NAMALWA (cell line): ENCODE data around the gene SMAD1.

Experiments
- DNase-seq: peaks from one replicate; pipeline ENCODE4 v3.0.0-alpha.2; 2015; ENCODE audit warnings: low spot score

Gene SMAD1

DNA sequence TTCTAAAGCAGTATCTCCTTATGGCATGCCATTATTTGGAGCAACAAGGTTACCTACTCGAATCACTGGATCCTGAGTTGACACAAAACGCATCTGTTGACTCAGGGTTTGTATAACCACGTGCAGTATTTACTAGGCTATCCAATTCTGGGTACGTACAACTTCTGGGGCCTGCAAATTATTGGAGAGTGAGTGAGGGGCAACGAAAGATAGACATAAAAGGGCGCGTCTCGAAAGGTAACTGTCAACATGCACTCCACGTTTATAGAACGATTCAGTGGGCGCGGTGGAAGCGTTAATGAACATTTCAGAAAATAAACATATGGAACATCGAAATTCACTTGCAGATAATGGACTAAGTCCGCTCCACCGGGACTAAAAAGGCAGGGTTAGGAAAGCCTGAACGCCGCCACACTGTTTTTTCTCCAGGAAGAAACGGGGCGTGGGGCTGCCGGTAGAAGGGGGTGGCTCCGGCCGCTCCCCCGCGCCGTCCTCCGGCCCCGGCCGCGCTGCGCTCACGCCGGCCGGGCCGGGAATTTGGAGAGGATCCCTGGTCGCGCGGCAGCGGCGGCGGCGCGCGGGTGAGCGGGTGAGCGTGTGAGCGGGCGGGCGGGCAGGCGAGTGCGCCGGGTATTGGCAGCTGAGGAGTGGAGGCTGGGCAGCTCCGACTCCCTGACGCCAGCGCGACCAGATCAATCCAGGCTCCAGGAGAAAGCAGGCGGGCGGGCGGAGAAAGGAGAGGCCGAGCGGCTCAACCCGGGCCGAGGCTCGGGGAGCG, at the start of gene SMAD1:
Gene SMAD1, plus strand, starts transcription at position 690 of the 778 bp plus-strand sequence. CDS start 32,761 bp downstream, outside the sequence.
- peak; percentile 68 for DNase-seq

DNA sequence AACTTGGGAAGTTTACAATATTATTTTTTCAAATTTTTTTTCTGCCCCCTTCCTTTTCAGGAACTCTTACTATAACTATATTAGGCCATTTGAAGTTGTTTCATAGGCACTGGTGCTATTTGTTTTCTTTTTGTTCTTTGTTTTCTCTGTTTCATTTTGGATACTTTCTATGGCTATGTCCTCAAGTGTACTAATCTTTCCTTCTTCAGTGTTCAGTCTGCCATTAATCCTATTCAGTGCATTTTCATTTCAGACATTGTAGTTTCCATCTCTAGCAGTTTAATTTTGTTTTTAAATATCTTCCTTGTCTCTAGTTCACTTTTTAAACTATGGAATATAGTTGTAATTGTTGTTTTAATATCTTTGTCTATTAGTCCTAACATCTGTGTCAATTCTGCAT, 48.0 kb upstream of the SMAD1 start:
- DNase-seq: no peak

DNA sequence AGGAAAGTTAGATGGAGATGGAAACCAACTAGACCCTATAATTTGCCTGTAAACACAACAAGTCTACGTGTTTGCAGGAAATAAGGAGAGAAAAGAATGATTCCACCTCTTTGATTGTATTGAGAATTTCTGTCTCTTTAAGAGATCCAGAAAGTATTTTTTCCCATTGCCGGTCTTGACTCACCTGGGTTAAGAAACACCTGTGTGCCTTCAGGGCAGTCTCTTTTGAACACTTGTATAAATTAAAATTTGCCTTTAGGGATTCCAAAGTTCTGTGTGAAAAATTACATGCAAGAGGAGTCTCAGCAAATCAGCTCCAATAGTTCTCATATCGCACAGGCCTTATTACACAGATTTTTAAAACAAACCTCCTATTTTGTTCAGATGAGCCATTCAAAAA, 46.0 kb upstream of the SMAD1 start:
- no peak for DNase-seq

DNA sequence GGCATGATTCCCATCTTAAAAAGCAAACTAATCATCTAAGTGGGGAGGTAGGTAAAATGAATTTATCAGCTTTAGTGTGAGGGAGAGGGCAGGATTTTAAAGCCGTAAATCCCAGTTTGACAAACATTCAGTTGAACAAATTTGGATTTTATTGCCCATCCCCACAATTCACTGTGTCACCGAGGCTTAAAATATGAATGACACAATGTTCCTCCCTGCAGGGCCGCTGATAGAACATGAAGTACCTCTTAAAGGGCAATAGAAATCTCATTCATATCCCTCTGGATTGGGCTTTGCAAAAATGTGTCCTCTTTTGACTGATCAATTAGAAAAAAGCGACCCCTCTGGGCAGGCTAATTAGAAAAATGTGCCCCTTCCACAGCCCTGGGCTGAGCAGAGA, 45.5 kb upstream of the SMAD1 start:
- DNase-seq: no peak

DNA sequence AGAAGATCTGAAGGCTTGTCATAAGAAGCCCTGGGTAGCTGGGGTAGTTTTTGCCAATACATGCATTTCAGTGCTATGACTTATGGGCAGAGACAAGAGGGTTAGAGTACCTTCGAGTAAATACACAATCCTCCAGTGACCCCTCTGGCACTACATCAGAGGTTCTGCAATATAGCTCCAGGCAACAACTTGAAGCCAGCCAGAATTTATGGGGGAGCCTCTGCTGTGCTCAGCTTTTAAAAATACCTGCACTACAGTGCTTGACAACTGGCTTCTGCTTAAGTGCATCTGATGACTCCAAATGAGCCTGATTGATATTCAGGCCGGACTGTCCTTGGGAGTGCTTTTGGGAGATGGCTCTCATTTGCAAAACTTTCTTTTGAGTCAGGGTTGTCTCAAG, 44.9 kb upstream of the SMAD1 start:
- DNase-seq: no peak

DNA sequence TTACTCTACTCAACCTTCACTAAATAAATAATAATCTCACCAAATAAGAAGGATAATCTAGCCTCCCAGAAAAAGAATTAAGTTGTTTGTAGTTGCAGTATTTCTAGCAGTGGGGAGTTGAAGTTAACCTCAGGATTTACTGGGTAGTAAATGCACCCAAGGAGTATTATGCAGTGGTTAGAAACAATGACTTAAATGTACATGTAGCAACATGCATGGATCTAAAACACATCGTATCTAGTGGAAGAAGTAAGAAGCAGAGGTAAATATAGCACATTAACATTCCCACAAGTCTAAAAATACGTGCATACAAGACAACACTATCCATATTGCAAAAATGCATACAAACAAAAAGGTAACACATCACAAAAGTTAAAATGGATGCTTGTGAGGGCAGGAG, 44.2 kb upstream of the SMAD1 start:
- DNase-seq: no peak

DNA sequence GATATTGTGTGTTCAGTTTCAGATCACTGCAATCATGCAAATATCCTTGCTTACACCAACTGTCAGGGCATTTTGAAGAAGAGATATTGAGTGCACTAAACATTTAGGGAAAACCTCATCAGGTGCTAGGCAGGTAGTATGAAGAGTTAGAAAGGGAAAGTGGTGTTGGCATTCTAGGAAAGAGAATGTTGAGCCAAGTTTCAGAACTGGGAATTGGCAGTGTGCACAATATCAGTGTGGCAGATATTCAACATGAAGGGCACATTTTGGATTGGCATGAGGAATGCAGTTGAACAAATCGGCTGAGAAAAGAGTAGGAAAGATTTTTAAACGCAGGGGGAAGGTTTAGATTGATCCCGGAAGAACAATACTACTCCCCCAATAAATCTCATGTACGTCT, 43.4 kb upstream of the SMAD1 start:
- no peak for DNase-seq

DNA sequence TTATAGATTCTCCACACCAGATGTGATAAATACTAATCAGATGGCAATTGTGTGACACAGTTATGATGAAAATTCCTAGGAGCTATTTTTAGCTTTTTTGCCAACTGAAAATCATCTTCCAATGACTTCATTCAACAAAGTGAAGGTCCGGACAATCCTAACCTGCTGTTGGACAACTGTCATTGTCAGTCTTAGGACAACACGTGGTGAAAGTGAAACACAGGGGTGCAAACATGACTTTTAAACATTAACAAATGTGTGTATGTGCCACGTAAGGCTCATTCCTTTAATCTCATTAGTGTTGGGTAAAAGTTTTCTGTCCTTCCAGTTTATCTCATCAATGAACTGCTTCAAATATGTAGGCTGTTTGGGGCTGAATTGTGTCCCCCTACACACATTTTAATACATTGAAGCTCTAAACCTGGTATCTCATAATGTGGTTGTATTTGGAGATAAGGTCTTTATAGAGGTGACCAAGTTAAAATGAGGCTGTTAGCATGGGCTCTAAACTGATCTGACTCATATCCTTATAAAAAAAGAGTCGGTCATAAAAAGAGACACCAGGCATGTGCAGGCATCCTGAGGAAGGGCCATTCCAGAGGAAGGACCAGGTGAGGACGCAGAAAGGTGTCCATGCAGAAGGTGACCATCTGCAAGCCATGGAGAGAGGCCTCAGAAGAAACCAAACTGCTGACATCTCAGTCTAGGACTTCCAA, 41.2 kb upstream of the SMAD1 start:
- no peak for DNase-seq

DNA sequence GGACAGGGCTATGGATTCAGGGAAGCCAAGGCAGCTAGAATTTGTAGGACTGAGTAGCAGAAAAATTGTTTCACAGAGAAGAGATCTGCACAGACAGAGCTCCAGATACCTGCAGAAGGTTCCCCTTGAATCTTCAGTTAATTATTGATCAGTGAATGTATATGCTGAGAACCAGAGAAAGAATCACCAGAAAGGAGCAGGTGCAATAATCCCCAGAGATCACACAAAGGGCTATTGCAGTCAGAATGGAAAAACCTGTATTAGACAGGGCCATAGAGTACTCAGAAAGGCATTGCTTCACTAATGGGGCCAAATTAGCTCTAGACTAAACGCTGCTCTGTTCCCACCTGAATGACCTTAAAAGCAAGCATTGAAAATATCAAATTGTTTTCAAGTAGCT, 35.5 kb upstream of the SMAD1 start:
- no peak for DNase-seq

DNA sequence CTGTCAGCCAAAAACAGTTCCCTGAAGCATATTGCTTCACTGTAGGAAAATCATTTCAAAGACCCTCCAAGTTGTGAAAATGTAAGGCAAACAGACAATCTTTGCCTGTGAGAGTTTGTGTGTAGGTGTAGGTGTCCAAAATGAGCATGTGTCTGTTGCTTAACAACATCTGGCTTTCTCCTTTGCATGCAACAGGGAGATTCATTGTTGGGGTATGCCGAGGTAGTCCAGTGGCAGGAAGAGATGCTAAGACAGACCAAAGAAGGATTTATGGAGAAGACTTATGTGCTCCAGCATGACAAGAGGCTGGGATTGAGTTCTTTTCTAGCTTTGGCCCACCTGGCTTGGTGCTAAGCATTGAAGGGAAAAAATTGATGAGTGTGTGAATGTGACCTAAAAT, 29.8 kb upstream of the SMAD1 start:
- DNase-seq: no peak

DNA sequence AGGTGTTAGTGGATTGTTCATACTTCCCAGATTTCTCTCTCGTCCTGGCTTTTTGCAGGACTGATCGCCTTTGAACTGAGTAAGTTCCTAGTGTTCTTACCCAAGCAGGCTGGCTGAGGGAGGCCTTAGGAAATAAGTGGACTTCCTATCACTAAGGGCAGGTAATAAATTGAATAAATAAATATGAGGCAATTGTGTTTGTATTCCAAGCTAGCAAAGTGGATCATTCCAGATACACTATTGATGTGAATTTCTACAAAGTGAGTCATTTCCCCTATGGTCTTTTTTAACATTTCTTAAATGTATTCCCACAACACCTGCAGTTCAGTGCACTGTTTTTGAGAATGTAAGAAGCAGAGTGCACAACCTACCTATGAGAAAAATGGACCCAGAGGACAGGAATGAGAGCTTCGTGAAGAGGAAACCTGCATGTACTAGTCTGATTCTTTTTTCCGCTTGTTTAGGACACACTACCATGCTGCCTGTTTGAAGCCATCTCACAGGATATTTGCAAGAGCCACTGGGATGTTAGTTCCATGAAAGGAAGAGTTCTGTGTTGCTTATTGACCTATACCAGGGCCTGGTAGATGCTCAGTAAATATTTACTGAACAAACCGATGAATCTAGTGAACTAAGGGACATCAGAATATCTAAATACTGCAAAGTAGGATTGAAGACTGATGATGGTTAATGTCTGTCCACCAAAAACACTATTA, 29.0 kb upstream of the SMAD1 start:
- DNase-seq: no peak

DNA sequence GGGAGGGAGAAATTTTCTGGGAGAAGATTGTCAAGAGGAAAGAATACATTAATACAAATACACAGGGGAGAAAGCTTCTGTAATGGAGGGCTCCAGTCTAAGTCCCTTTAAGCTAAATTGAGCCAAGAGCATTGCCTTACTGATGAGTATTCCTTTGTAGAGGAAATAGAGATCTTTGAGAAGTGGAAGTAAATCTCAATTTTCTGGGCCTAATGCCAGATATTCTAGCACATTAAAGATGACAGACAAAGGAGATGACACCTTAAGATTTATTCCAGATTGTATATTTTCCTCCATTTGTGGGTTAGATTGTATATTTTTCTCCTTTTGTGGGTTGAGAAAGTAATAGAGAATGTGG, 28.5 kb upstream of the SMAD1 start:
- no peak for DNase-seq

DNA sequence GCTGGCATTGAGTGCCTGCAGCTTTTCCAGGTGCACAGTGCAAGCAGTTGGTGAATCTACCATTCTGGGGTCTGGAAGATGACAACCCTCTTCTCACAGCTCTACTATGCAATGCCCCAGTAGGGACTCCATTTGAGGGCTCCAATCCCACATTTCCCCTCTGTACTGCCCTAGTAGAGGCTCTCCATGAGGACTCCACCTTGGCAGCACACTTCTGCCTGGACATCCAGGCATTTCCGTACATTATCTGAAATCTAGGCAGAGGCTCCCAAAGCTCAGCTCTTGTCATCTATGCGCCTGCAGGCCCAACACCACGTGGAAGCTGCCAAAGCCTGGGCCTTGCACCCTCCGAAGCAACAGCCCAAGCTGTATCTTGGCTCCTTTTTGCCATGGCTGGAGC, 8.4 kb upstream of the SMAD1 start:
- DNase-seq: no peak

DNA sequence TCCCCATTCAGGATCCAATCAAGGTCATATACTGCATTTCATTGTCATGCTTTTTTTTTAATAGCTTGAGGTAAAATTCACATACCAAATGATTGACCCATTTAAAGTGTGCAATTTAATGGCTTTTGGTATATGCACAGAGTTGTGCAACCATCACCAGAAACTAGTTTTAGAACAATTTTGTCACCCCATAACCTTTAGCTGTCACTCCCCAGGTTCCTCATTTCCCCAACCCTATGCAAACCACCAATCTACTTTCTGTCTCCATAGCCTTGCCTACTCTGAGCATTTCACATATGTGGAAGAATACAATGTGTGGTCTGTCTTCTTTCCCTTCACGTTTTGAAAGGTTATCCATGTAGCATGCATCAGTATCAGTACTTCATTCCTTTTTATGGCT, 1.4 kb upstream of the SMAD1 start:
- DNase-seq: peak; percentile 71

DNA sequence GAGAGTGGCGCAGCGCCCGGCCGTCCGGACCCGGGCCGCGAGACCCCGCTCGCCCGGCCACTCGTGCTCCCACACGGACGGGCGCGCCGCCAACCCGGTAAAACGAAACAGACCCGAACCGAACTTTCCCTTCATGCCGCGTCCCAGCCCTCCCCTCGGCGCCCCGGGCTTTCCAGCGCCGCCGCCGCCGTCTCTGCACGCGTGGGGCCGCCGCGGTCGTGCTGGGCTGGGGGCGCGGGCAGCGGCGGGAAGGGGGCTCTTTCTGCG, 222 bp downstream of the SMAD1 start:
- DNase-seq: no peak

DNA sequence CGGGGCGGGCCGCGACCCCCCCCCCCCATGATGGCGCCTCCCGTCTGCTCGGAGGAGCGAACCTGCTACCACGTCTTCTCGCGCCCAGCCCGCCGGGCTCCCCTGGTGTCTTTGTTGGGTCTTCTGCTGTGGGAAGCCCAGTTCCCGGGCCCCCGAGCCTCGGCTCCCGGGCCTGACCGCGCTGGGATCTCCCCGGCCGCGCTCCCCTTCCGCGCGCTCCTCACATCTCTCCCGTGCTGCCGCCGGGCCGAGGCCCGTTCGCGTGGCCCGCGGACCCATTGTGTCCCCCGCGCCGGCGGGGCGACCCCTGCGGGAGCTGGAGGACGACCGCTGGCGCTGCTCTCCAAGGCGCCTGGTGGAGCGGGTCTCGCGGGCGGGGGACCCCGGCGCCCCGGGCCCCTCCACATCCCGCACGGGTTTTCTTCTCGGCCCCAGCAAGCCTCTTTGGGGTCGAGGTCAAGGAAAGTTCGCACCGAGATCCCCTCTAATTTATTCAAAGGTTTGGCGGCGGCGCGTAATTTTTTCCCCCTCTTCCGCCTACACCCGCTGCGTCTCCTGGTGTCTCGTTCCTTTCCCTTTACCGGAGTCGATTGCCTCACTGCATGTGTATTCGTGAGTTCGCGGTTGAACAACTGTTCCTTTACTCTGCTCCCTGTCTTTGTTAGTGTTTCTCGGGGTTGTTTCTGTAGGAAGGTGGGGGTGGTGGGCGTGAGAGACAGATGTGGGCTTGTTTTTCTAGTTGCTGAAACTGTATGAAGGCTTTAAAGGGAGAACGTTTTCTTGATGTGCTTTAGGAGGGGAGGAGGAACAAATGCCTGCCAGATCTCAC, 770 bp downstream of the SMAD1 start:
- peak; percentile 76 for DNase-seq

DNA sequence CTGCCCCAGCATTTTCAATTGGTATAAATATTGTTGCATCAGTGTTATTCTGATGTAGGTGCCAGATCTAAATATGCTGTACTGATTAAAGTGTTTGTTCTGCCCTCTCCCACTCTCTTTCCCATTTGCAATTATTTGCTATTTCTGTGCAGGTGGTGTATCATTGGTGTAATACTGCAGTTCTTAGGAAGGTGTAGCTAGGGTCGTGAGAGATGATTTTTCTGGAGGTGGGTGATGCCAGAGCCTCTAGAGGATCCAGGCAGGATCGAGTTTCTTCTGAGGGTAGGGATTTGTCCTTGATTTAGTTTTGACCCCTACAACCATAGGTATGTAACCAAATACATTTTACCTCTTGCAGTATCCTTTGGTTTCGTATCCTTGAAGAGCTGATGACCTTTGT, 1.9 kb downstream of the SMAD1 start:
- DNase-seq: peak; percentile 36

DNA sequence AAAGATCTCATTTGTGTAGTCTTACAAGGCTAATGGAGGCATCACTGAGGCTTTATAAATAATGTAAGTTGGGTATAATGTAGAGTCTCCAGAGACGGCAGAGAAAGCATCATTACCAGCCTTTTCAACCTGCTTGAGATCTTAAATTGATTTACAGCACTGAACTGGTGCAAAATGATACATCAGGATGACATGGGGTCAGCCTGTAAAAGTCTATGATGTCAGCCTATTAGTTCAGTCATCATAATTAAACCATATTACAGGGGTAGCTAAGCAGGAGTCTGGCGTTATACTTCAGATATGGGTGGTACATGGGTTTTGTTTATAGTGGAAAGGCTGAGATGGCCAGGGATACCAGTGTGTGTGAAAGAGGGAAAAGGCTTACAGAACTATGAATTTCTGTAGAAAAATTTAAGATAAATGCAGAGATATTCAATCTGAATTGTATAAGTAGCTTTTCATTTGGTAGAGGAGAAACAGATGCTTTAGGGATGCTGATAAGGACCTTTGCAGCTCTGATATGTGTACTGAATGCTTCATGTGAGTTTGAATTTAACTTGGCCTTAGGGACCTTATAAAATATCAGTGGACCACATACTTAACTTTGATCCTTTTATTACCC, 2.7 kb downstream of the SMAD1 start:
- DNase-seq: peak; percentile 50

DNA sequence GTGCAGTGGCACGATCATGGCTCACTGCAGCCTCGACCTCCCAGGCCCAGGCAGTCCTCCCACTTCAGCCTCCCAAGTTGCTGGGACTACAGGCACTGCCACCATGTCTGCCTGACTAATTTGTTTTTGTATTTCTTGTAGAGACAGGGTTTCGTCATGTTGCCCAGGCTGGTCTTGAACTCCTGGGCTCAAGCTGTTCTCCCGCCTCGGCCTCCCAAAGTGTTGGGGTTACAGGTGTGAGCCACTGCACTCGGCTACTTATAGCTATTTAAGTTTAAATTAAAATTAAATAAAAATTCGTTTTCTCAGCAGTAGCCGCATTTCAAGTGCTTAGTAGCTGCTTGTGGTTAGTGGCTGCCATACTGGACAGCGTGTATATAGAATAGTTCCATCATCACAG, 3.5 kb downstream of the SMAD1 start:
- no peak for DNase-seq

DNA sequence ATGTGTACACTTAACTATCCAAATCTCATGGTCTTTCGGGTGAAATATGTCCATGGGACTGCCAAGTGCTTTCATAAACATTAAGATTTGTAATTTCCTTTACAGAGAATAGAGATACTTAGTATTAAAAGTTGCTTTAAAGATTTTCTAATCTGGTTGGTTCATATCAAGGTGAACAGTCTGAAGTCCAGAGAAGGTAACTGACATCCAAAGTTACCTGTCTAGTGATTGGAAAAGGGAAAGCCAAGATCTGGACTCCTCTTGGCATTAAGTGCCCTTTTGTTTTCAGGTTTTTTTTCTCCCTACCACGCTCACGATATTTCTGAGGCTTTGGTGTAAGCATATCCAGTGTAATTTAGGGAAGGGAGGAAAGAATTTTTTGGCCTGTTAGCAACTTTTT, 5.0 kb downstream of the SMAD1 start:
- peak; percentile 20 for DNase-seq

DNA sequence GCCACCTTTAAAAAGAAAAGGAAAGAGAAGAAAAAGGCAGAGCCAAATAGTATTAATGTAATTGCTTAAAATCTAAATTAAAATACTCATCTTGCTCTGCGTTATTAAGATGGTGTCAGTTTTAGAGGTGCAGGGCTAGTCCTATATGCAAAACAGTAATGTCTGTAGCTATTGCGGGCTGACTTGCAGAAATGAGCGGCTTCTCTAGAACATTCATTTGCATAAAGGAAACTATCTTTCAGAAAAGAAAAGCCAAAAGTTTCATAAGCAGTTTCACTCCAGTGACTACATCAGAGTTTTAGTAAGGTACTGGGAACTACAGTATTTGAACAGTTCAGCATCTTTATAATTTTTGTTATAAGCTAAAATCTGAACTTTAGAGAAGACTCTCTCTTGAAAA, 6.0 kb downstream of the SMAD1 start:
- DNase-seq: peak; percentile 92

DNA sequence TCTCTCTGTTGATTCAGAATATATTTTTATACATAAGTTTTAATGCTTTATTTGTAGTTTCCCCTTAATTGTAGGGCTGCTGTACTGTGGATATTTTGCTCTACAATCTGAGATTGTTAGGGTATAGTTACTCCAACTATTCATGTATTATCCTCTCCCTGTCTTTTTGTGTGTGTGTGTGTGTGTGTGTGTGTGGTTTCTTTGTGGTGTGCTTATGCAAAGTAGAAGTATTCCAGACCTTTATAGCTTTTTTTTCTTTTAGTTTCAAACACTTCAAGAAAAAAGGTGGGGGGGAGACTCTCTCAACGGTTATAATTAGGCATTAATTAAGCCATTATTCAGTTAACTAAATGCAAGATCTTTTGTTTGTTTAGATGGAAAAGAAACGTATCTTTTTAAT, 6.7 kb downstream of the SMAD1 start:
- DNase-seq: no peak
